CD14-positive monocyte (primary cell): Measurements from ENCODE around the gene DTYMK. TPM values are rescaled to one million over a fixed set of nuclear protein-coding genes. Genes with fewer than 3 reads are reported as not detected.
A peak's percentile ranks its signal among the peaks of the same experiment; 100 is the strongest.

Experiments
- DNase-seq, 3 donors: peaks; one replicate each; pipeline ENCODE4 v3.0.0-alpha.2; 2011 to 2022
- H2AFZ ChIP-seq: 2 replicates; pipeline ENCODE4 v1.6.0; 2012; ENCODE audit warnings: mild to moderate bottlenecking, low read depth, low read length, inconsistent platforms; ENCODE audit not compliant: insufficient read depth, poor library complexity, severe bottlenecking
- H3K27ac ChIP-seq, 2 donors: 1 replicate in 1 of 2; 2 replicates in 1 of 2; pipeline ENCODE4 v1.5.1; 2012 to 2013; ENCODE audit warnings: low read length in 2 of 2, control low read depth in 1 of 2, inconsistent platforms in 1 of 2, low read depth in 1 of 2, mild to moderate bottlenecking in 1 of 2
- H3K27me3 ChIP-seq, 2 donors: one replicate each; pipeline versions ENCODE4 v1.6.0 to v1.6.1; 2011 to 2013; ENCODE audit warnings: low read length in 2 of 2; ENCODE audit not compliant: control insufficient read depth in 2 of 2, insufficient read depth in 2 of 2
- H3K36me3 ChIP-seq, 2 donors: replicated peaks in 1 of 2; 1 replicate in 1 of 2; 2 replicates in 1 of 2; pipeline versions ENCODE4 v1.5.1 to v1.6.1; 2012 to 2013; ENCODE audit warnings: low read length in 2 of 2, control low read depth in 1 of 2, inconsistent platforms in 1 of 2, mild to moderate bottlenecking in 1 of 2; ENCODE audit not compliant: insufficient read depth in 2 of 2, control insufficient read depth in 1 of 2
- H3K4me1 ChIP-seq, 2 donors: 1 replicate in 1 of 2; 2 replicates in 1 of 2; pipeline versions ENCODE4 v1.5.1 to v1.6.1; 2012 to 2013; ENCODE audit warnings: low read length in 2 of 2, control low read depth in 1 of 2, inconsistent platforms in 1 of 2, mild to moderate bottlenecking in 1 of 2, moderate library complexity in 1 of 2; ENCODE audit not compliant: insufficient read depth in 2 of 2, control insufficient read depth in 1 of 2
- H3K4me2 ChIP-seq: replicated peaks from 2 replicates; pipeline ENCODE3; 2012; ENCODE audit warnings: low read length, moderate library complexity, mild to moderate bottlenecking; ENCODE audit not compliant: poor library complexity, severe bottlenecking; ENCODE audit errors: extremely low read depth
- H3K4me3 ChIP-seq, 3 experiments: fragments of 200-600 bp in 1 of 3; sonication (generic) in 1 of 3; replicated peaks in 1 of 3; 1 replicate in 2 of 3; 2 replicates in 1 of 3; pipeline ENCODE4 v1.5.1; 2011 to 2013; ENCODE audit warnings: low read length in 3 of 3, mild to moderate bottlenecking in 3 of 3, control low read depth in 2 of 3, low read depth in 2 of 3, inconsistent platforms in 1 of 3, moderate library complexity in 1 of 3
- H3K79me2 ChIP-seq: 2 replicates; pipeline ENCODE4 v1.6.0; 2012; ENCODE audit warnings: mild to moderate bottlenecking, control low read depth, inconsistent platforms, low read length, moderate library complexity; ENCODE audit not compliant: insufficient read depth
- H3K9ac ChIP-seq: 2 replicates; pipeline ENCODE4 v1.6.0; 2017; ENCODE audit warnings: low read length, mild to moderate bottlenecking; ENCODE audit not compliant: insufficient read depth, poor library complexity, severe bottlenecking
- H3K9me3 ChIP-seq, 2 donors: replicated peaks in 1 of 2; 1 replicate in 1 of 2; 2 replicates in 1 of 2; pipeline versions ENCODE4 v1.5.1 to v1.6.1; 2012 to 2013; ENCODE audit warnings: low read length in 2 of 2, control low read depth in 1 of 2; ENCODE audit not compliant: control insufficient read depth in 1 of 2, insufficient read depth in 1 of 2
- H4K20me1 ChIP-seq: 2 replicates; pipeline ENCODE4 v1.6.0; 2012; ENCODE audit warnings: mild to moderate bottlenecking, low read length, control low read depth, moderate library complexity; ENCODE audit not compliant: insufficient read depth
- H3K27ac Mint-ChIP-seq, 7 donors: one replicate each; pipeline ENCODE4 v1.8.0; 2020; ENCODE audit warnings: mild to moderate bottlenecking in 7 of 7, mixed read lengths in 7 of 7, moderate library complexity in 6 of 7, inconsistent platforms in 2 of 7
- H3K27me3 Mint-ChIP-seq, 3 donors: one replicate each; pipeline ENCODE4 v1.8.0; 2021 to 2022; ENCODE audit warnings: low read depth in 3 of 3, mild to moderate bottlenecking in 3 of 3, mixed read lengths in 3 of 3, moderate library complexity in 3 of 3, inconsistent platforms in 1 of 3
- H3K36me3 Mint-ChIP-seq, 2 donors: one replicate each; pipeline ENCODE4 v1.8.0; 2020; ENCODE audit warnings: mixed read lengths in 2 of 2, inconsistent platforms in 1 of 2, mild to moderate bottlenecking in 1 of 2
- H3K4me1 Mint-ChIP-seq: one replicate; pipeline ENCODE4 v1.8.0; 2020; ENCODE audit warnings: mild to moderate bottlenecking, mixed read lengths
- H3K4me3 Mint-ChIP-seq, 2 donors: one replicate each; pipeline ENCODE4 v1.8.0; 2020; ENCODE audit warnings: mild to moderate bottlenecking in 2 of 2, mixed read lengths in 2 of 2, moderate library complexity in 1 of 2
- H3K9me3 Mint-ChIP-seq, 7 donors: one replicate each; pipeline ENCODE4 v1.8.0; 2020 to 2022; ENCODE audit warnings: mixed read lengths in 7 of 7, mild to moderate bottlenecking in 6 of 7, moderate library complexity in 6 of 7, inconsistent platforms in 2 of 7
- CTCF ChIP-seq: fragments of 200-600 bp; IDR thresholded peaks from one replicate; pipeline ENCODE4 v1.8.0; 2022; ENCODE audit warnings: antibody characterized with exemption, mild to moderate bottlenecking
- WGBS: methylation state at CpG from one replicate; pipeline ENCODE4 v1.1.5; 2013; ENCODE audit warnings: missing lambda C conversion rate; ENCODE audit not compliant: insufficient coverage; 5-methylcytosine and 5-hydroxymethylcytosine counted together
- intact Hi-C, 2 donors: fragments of 100-400 bp; cut with micrococcal nuclease; formaldehyde crosslinking; loops; one replicate each; pipeline versions ENCODE4 v1.15.0 to v1.15.1; 2023
- polyA plus RNA-seq, 3 donors: library from polyadenylated mRNA; depleted of rRNA in 1 of 3; unstranded in 2 of 3; stranded (reverse) in 1 of 3; fragments of 300-500 nt in 2 of 3; fragments of >200 nt in 1 of 3; fragmentation: Illumina TruSeq in 2 of 3; gene quantifications; 1 replicate in 2 of 3; 2 replicates in 1 of 3; pipeline ENCODE4 v1.2.3, GENCODE V29; 2012 to 2021

Gene DTYMK
- polyA plus RNA-seq, 3 donors = 13.0 to 23.5 (median 18.7) TPM

DNA sequence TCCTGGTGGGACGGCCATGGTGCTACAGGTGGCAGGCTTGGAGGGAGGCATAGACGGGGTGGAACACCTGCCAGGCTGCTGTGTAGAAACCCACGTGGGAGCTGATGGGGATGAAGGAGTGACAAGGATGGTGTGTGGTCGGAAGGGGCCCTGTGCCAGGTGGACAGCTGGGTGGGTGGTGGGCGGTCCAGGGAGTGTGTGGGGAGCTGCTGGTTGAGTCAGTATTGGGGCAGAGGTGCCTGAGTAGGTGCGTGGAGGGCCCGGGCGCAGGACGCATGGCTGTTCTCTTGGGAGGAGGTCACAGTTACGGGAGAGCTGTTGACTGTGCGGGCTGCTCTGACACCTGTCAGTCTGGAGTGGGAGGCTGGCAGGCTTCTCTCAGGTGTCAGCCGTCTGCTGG is 35.2 kb upstream of the DTYMK start:
- H2AFZ ChIP-seq = no peak overlapping the region
- WGBS = 94% methylated on average over 12 of the region's 12 CpGs
- no peak for TF ChIP-seq CTCF
- H3K27ac ChIP-seq = no peak overlapping the region
- no peak overlapping the region for H3K4me2 ChIP-seq
- H3K9me3 ChIP-seq = peaks cover 31 to 53% of the 10 kb centered on the region in 2 donors
- H3K9ac ChIP-seq = no peak overlapping the region
- H3K9me3 Mint-ChIP-seq = peaks cover 32 to 45% (median 41%) of the 10 kb centered on the region in 7 donors
- H3K4me3 Mint-ChIP-seq = no peak overlapping the region
- H3K27ac Mint-ChIP-seq = peak overlapping the region in 2 of 7 donors; percentile 18 to 20
- H3K27me3 Mint-ChIP-seq = no peaks in the 10 kb centered on the region
- peaks cover 4% of the 10 kb centered on the region for H3K4me1 Mint-ChIP-seq
- no peaks in the 10 kb centered on the region for H3K27me3 ChIP-seq
- no peak for DNase-seq
- H4K20me1 ChIP-seq = no peaks in the 10 kb centered on the region
- H3K36me3 Mint-ChIP-seq = peaks cover 57 to 82% of the 10 kb centered on the region in 2 donors
- H3K4me1 ChIP-seq = no peaks in the 10 kb centered on the region
- intact Hi-C loops = no loop called here
- no peak overlapping the region for H3K4me3 ChIP-seq
- H3K36me3 ChIP-seq = peaks cover 44 to 58% of the 10 kb centered on the region in 2 donors
- H3K79me2 ChIP-seq = no peaks in the 10 kb centered on the region

DNA sequence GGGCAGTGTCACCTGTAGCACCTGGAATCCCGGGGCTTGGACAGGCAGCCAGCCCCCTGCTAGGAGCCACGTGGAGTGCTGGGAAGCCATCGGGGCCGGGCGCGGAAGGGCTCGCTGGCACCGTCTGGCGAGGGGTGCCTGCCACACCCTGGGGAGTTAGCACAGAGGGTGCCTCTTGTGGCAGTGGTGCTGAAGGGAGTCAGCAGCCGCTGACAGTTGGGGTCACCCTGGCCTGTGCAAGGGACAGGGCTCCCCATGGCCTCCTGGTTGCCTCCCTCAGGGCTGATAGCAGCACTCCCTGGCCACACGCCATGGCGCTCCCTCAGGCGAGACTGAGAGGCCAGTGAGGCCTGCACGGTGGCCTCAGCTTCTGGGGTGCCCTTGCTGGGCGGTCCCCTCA is 33.9 kb upstream of the DTYMK start:
- H3K36me3 ChIP-seq = peaks cover 47 to 71% of the 10 kb centered on the region in 2 donors
- no peak overlapping the region for H3K4me3 ChIP-seq
- H3K4me3 Mint-ChIP-seq = no peak overlapping the region
- H3K27me3 ChIP-seq = no peaks in the 10 kb centered on the region
- no peak overlapping the region for H3K9ac ChIP-seq
- peaks cover 31 to 50% of the 10 kb centered on the region in 2 donors for H3K9me3 ChIP-seq
- no peak for DNase-seq
- TF ChIP-seq CTCF = no peak
- H3K9me3 Mint-ChIP-seq = peaks cover 32 to 45% (median 41%) of the 10 kb centered on the region in 7 donors
- H3K27ac Mint-ChIP-seq = no peak overlapping the region
- 95% methylated on average over 15 of the region's 15 CpGs for WGBS
- intact Hi-C loops = no loop called here
- H3K27me3 Mint-ChIP-seq = no peaks in the 10 kb centered on the region
- no peaks in the 10 kb centered on the region for H3K79me2 ChIP-seq
- H3K27ac ChIP-seq = no peak overlapping the region
- H2AFZ ChIP-seq = no peak overlapping the region
- H3K4me2 ChIP-seq = no peak overlapping the region
- H3K4me1 ChIP-seq = no peaks in the 10 kb centered on the region
- H3K4me1 Mint-ChIP-seq = peaks cover 4% of the 10 kb centered on the region
- no peaks in the 10 kb centered on the region for H4K20me1 ChIP-seq
- peaks cover 65 to 92% of the 10 kb centered on the region in 2 donors for H3K36me3 Mint-ChIP-seq
